Neural progenitor cell (in vitro differentiated cells): Measurements from ENCODE around the gene SF3A1. TPM values are rescaled to one million over a fixed set of nuclear protein-coding genes. Genes with fewer than 3 reads are reported as not detected.

ENCODE experiments used
- DNase-seq: peaks from one replicate; pipeline ENCODE4 v3.0.0-alpha.2; 2016; ENCODE audit warnings: low spot score
- H2AFZ ChIP-seq: fragments of 200-600 bp; sonication (generic); replicated peaks from 2 replicates; pipeline ENCODE4 v1.6.1; 2016; ENCODE audit warnings: antibody characterized with exemption
- H3F3A ChIP-seq: fragments of 200-600 bp; sonication (generic); 2 replicates; pipeline ENCODE4 v1.6.1; 2016; ENCODE audit warnings: antibody characterized with exemption, low read depth
- H3K27ac ChIP-seq: fragments of 200-600 bp; sonication (generic); 2 replicates; pipeline ENCODE4 v1.5.1; 2016; ENCODE audit warnings: mild to moderate bottlenecking
- H3K27me3 ChIP-seq: fragments of 200-600 bp; sonication (generic); 2 replicates; pipeline ENCODE4 v1.6.1; 2016; ENCODE audit warnings: mild to moderate bottlenecking, moderate library complexity
- H3K36me3 ChIP-seq: fragments of 200-600 bp; sonication (generic); 2 replicates; pipeline ENCODE4 v1.5.1; 2016
- H3K4me1 ChIP-seq: fragments of 200-600 bp; sonication (generic); 2 replicates; pipeline ENCODE4 v1.6.1; 2016; ENCODE audit warnings: mixed run types
- H3K4me2 ChIP-seq: fragments of 200-600 bp; sonication (generic); 2 replicates; pipeline ENCODE4 v1.6.1; 2016
- H3K4me3 ChIP-seq: fragments of 200-600 bp; sonication (generic); 2 replicates; pipeline ENCODE4 v1.5.1; 2016
- H3K79me2 ChIP-seq: fragments of 200-600 bp; sonication (generic); 2 replicates; pipeline ENCODE4 v1.6.1; 2016; ENCODE audit warnings: low read depth
- H3K9ac ChIP-seq: fragments of 200-600 bp; sonication (generic); 2 replicates; pipeline ENCODE4 v1.6.1; 2016
- H3K9me3 ChIP-seq: fragments of 200-600 bp; sonication (generic); 2 replicates; pipeline ENCODE4 v1.5.1; 2016; ENCODE audit warnings: low read depth
- H4K20me1 ChIP-seq: fragments of 200-600 bp; sonication (generic); 2 replicates; pipeline ENCODE4 v1.6.1; 2016; ENCODE audit warnings: low read depth
- H3K27ac Mint-ChIP-seq: 3 replicates; pipeline ENCODE4 v1.8.0; 2021; ENCODE audit warnings: mixed read lengths
- H3K27me3 Mint-ChIP-seq: 2 replicates; pipeline ENCODE4 v1.8.0; 2022; ENCODE audit warnings: low read depth, mild to moderate bottlenecking, inconsistent platforms, moderate library complexity, mixed read lengths; ENCODE audit not compliant: insufficient read depth
- H3K36me3 Mint-ChIP-seq: 3 replicates; pipeline ENCODE4 v1.8.0; 2021; ENCODE audit warnings: mixed read lengths
- H3K4me1 Mint-ChIP-seq: 3 replicates; pipeline ENCODE4 v1.8.0; 2021; ENCODE audit warnings: mixed read lengths
- H3K4me3 Mint-ChIP-seq: 3 replicates; pipeline ENCODE4 v1.8.0; 2021; ENCODE audit warnings: mild to moderate bottlenecking, moderate library complexity, mixed read lengths
- H3K9me3 Mint-ChIP-seq: 3 replicates; pipeline ENCODE4 v1.8.0; 2020; ENCODE audit warnings: mixed read lengths
- EZH2 ChIP-seq: fragments of 200-600 bp; sonication (generic); IDR thresholded peaks from 2 replicates; pipeline ENCODE4 v1.6.1; 2017; ENCODE audit warnings: antibody characterized with exemption, mild to moderate bottlenecking, moderate library complexity
- EZH2phosphoT487 ChIP-seq: fragments of 200-600 bp; sonication (generic); IDR thresholded peaks from 2 replicates; pipeline ENCODE4 v1.6.1; 2017; ENCODE audit warnings: antibody characterized with exemption
- total RNA-seq: library from RNA; depleted of rRNA; stranded (reverse); fragments of >200 nt; gene quantifications from 2 replicates; pipeline ENCODE4 v1.2.3, GENCODE V29; 2015; ENCODE audit warnings: low replicate concordance
- TF ChIP-seq, protein P1 (sequence below): fragments of 200-600 bp; sonication (generic); IDR thresholded peaks from 2 replicates; pipeline ENCODE4 v1.5.1; 2017; ENCODE audit warnings: antibody characterized with exemption, mild to moderate bottlenecking

SF3A1 gene
- total RNA-seq, 1 donor from 2014 or later: 29.2 TPM

DNA sequence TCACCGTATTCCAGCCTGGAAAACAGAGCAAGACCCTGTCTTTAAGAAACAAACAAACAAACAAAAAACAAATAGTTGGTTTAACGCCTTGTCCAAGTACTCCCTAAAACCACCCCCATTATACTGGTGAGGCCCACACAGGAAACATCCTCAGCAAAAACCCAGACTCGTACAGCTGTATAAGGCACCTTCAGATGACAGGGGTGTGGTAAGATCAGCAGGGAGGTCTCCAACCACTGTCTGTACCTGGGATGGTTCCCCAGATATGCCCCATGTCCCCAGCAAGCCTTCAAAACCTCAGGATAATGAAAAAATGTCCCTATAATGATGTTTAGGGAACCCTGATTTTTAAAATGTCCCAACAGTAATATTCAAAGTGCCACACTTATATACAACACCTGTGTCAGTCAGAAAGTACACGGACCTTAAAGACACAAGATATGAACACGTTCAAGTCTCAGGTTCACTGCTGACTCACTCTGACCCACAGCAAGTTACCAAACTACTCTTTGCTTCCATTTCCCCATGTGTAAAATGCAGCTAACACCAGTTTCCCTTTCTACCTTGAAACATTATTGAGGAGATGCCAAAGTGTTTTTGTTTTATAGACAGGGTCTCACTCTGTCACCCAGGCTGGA is 9.3 kb downstream of the SF3A1 start:
- peaks cover 47% of the 10 kb centered on the region for H3K36me3 Mint-ChIP-seq
- Histone ChIP-seq H3K36me3 (peaks cover 28% of the 10 kb centered on the region), H3K4me3 (no peak overlapping the region), H4K20me1 (peaks cover 54% of the 10 kb centered on the region), H3K4me1 (no peaks in the 10 kb centered on the region), H3K27ac (no peak overlapping the region), H3K79me2 (peaks cover 54% of the 10 kb centered on the region), H3K9me3 (no peaks in the 10 kb centered on the region), H3F3A (no peaks in the 10 kb centered on the region), H3K9ac (no peak overlapping the region), H3K27me3 (no peaks in the 10 kb centered on the region), H3K4me2 (no peak overlapping the region), H2AFZ (no peak overlapping the region)
- no peaks in the 10 kb centered on the region for H3K9me3 Mint-ChIP-seq
- H3K27me3 Mint-ChIP-seq: no peaks in the 10 kb centered on the region
- H3K4me3 Mint-ChIP-seq: no peak overlapping the region
- H3K4me1 Mint-ChIP-seq: no peaks in the 10 kb centered on the region
- no peak overlapping the region for H3K27ac Mint-ChIP-seq
- no peak for DNase-seq
- TF ChIP-seq, protein P1, sequence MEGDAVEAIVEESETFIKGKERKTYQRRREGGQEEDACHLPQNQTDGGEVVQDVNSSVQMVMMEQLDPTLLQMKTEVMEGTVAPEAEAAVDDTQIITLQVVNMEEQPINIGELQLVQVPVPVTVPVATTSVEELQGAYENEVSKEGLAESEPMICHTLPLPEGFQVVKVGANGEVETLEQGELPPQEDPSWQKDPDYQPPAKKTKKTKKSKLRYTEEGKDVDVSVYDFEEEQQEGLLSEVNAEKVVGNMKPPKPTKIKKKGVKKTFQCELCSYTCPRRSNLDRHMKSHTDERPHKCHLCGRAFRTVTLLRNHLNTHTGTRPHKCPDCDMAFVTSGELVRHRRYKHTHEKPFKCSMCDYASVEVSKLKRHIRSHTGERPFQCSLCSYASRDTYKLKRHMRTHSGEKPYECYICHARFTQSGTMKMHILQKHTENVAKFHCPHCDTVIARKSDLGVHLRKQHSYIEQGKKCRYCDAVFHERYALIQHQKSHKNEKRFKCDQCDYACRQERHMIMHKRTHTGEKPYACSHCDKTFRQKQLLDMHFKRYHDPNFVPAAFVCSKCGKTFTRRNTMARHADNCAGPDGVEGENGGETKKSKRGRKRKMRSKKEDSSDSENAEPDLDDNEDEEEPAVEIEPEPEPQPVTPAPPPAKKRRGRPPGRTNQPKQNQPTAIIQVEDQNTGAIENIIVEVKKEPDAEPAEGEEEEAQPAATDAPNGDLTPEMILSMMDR: no peak
- TF ChIP-seq EZH2phosphoT487: no peak

DNA sequence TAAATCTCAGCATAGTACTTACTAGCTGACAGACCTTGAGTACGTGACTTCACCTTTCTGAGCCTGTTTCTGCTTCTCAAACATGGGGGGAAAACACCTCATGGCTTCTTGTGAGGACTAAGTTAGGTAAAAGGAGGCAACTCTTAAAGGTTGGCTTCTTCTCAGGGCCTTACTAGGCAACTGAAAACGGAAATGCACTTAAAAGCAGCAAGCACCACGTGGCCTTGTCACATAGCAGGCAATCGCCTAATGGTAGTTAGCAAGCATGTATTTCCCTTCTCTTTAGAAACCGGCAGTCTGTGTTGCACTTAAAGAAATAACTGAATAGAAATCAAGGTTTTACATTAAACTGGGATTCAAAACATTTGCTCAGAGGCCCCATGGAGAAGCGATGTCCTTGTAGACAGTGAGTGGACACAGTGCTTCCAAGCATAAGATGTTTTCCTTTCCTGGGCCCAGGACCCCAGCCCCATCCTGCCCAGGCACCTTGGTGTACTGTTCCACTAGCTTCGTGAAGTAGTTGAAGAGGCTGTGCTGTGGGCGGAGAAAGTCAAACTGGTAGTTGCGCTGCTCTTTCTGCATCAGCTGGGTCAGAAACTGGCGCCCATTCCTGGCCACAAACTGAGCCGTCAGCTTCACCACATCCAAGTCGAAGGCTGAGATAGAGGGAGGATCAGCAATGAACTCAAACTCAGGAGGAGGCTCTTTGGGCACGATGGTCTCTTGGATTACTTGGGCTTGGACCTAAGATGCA is 12.1 kb downstream of the SF3A1 start:
- Histone ChIP-seq H3F3A (no peaks in the 10 kb centered on the region), H3K9ac (no peak overlapping the region), H3K9me3 (no peaks in the 10 kb centered on the region), H2AFZ (no peak overlapping the region), H3K4me1 (no peaks in the 10 kb centered on the region), H3K36me3 (peaks cover 22% of the 10 kb centered on the region), H3K27me3 (no peaks in the 10 kb centered on the region), H3K27ac (no peak overlapping the region), H3K79me2 (peaks cover 29% of the 10 kb centered on the region), H4K20me1 (peaks cover 41% of the 10 kb centered on the region), H3K4me3 (no peak overlapping the region), H3K4me2 (no peak overlapping the region)
- Mint-ChIP-seq H3K9me3 (no peaks in the 10 kb centered on the region), H3K27me3 (no peaks in the 10 kb centered on the region), H3K36me3 (peaks cover 51% of the 10 kb centered on the region), H3K4me1 (no peaks in the 10 kb centered on the region), H3K4me3 (no peak overlapping the region), H3K27ac (no peak overlapping the region)
- DNase-seq: no peak
- TF ChIP-seq, protein P1: no peak
- TF ChIP-seq EZH2 (no peak), EZH2phosphoT487 (no peak)

DNA sequence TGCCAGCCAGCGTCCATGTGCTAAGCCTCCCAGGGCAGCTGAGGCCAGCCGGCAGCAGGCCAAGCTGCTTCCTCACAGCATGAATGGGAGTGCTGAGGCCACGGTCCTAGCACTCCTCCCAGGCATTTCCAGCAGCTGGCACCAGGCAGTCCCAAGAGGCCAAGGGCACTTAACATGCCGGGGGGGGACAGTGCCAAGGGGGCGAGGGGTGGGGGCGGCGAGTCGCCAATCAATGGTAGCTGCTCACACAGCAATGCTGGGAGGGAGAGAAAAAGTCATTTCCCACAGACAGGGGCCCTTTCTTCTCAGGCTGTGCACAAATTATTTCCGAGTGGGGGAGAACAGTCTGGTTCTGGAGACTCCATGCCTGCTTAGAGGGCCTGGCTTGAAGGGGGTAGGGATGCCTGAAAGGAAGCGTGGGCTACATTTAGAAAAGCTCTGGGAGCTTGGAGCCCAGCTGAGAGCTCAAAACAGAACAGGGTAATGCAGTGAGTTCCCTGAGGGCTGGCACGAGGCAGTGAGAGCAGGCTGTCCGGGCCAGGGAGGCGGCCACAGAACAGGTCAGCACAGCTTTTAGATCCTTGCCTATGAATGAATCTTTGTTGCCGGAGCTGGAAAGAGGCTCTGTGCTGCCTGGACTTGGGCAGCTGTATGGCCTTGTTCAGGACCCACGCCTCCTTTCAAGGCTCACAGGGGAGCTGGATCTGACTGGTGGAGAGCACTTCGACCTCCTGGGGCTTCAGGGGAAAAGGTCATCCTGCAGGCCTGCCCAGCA is 15.6 kb downstream of the SF3A1 start:
- no peak overlapping the region for H3K27ac ChIP-seq
- H3K4me3 Mint-ChIP-seq: no peak overlapping the region
- H3K27me3 ChIP-seq: no peaks in the 10 kb centered on the region
- no peak overlapping the region for H2AFZ ChIP-seq
- H3K4me3 ChIP-seq: no peak overlapping the region
- H3K4me2 ChIP-seq: no peak overlapping the region
- H3K79me2 ChIP-seq: no peaks in the 10 kb centered on the region
- no peak for TF ChIP-seq EZH2phosphoT487
- no peaks in the 10 kb centered on the region for H3K9me3 Mint-ChIP-seq
- peaks cover 22% of the 10 kb centered on the region for H3K36me3 ChIP-seq
- no peak for DNase-seq
- H3K36me3 Mint-ChIP-seq: peaks cover 56% of the 10 kb centered on the region
- no peaks in the 10 kb centered on the region for H3K4me1 ChIP-seq
- no peaks in the 10 kb centered on the region for H3K27me3 Mint-ChIP-seq
- H3K27ac Mint-ChIP-seq: no peak overlapping the region
- no peaks in the 10 kb centered on the region for H3K9me3 ChIP-seq
- H3K9ac ChIP-seq: no peak overlapping the region
- H3F3A ChIP-seq: no peaks in the 10 kb centered on the region
- H4K20me1 ChIP-seq: peaks cover 7% of the 10 kb centered on the region
- H3K4me1 Mint-ChIP-seq: no peaks in the 10 kb centered on the region
